ENCODE data around the gene VIPR1. TPM values are rescaled to one million over a fixed set of nuclear protein-coding genes. Genes with fewer than 3 reads are reported as not detected.

The VIPR1 gene
- total and polyA plus RNA-seq, 4 donors, result 2.3 to 41.8 (median 14.6) TPM

GRCh38 chr3:42520906-42521305 is 18.5 kb downstream of the VIPR1 start (continued):
- TF ChIP-seq ZBTB33 (IDR thresholded peaks at IDR 0.05), result no peak
- no peak for TF ChIP-seq HNF4A (conservative IDR thresholded peaks at IDR 0.05)
- TF ChIP-seq NR2F2 (IDR thresholded peaks at IDR 0.05), result no peak
- TF ChIP-seq FOXA1 (IDR thresholded peaks at IDR 0.05), result no peak
- TF ChIP-seq, protein P1, sequence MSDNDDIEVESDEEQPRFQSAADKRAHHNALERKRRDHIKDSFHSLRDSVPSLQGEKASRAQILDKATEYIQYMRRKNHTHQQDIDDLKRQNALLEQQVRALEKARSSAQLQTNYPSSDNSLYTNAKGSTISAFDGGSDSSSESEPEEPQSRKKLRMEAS (IDR thresholded peaks at IDR 0.05), result no peak
- TF ChIP-seq JUND (IDR thresholded peaks at IDR 0.05), result no peak

- Histone ChIP-seq H3K9ac (ENCODE audit: low read depth in 1 of 2, low read length in 2 of 2) (no peak overlapping the region), H3K4me3 (ENCODE audit: low read depth in 1 of 3, low read length in 3 of 3) (no peak overlapping the region), H3K36me3 (ENCODE audit: control insufficient read depth in 4 of 4, insufficient read depth in 3 of 4, low read depth in 1 of 4, low read length in 3 of 4) (no peaks in the 10 kb centered on the region), H3K9me3 (ENCODE audit: control insufficient read depth in 4 of 4, low read length in 3 of 4) (no peaks in the 10 kb centered on the region), H3K27ac (ENCODE audit: low read depth in 1 of 2, low read length in 2 of 2) (no peak overlapping the region), H3K27me3 (ENCODE audit: control insufficient read depth in 4 of 4, insufficient read depth in 4 of 4, low read length in 3 of 4) (no peaks in the 10 kb centered on the region), H3K4me1 (ENCODE audit: control insufficient read depth in 4 of 4, insufficient read depth in 4 of 4, low read length in 3 of 4) (peaks cover 0 to 5% (median 0%) of the 10 kb centered on the region in 4 donors)
- 90% methylated on average over 3 of the region's 3 CpGs for WGBS
- no peak for DNase-seq (ENCODE audit: low spot score)
- TF ChIP-seq, protein P2, sequence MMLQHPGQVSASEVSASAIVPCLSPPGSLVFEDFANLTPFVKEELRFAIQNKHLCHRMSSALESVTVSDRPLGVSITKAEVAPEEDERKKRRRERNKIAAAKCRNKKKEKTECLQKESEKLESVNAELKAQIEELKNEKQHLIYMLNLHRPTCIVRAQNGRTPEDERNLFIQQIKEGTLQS (IDR thresholded peaks at IDR 0.05), result no peak
- TF ChIP-seq RXRA (IDR thresholded peaks at IDR 0.05), result no peak
- TF ChIP-seq CTCF (IDR thresholded peaks at IDR 0.05; ENCODE audit: low read depth, low read length, missing input control), result no peak
These were observed 22.3 kb downstream of the VIPR1 start for GRCh38 chr3:42524751-42525150.

GRCh38 chr3:42525212-42525611 is 22.8 kb downstream of the VIPR1 start:
- H3K9ac ChIP-seq (ENCODE audit: low read depth in 1 of 2, low read length in 2 of 2), result no peak overlapping the region
- TF ChIP-seq, protein P1 (IDR thresholded peaks at IDR 0.05), result no peak
- TF ChIP-seq SP1 (IDR thresholded peaks at IDR 0.05) (no peak), RXRA (IDR thresholded peaks at IDR 0.05) (no peak), GABPA (IDR thresholded peaks at IDR 0.05 in 1 of 2, conservative IDR thresholded peaks at IDR 0.05 in 1 of 2) (no peak), NR2F2 (IDR thresholded peaks at IDR 0.05) (no peak), HNF4G (IDR thresholded peaks at IDR 0.05) (no peak), JUND (IDR thresholded peaks at IDR 0.05) (no peak), ZBTB33 (IDR thresholded peaks at IDR 0.05) (no peak), YY1 (IDR thresholded peaks at IDR 0.05) (no peak)
- TF ChIP-seq, protein P3, sequence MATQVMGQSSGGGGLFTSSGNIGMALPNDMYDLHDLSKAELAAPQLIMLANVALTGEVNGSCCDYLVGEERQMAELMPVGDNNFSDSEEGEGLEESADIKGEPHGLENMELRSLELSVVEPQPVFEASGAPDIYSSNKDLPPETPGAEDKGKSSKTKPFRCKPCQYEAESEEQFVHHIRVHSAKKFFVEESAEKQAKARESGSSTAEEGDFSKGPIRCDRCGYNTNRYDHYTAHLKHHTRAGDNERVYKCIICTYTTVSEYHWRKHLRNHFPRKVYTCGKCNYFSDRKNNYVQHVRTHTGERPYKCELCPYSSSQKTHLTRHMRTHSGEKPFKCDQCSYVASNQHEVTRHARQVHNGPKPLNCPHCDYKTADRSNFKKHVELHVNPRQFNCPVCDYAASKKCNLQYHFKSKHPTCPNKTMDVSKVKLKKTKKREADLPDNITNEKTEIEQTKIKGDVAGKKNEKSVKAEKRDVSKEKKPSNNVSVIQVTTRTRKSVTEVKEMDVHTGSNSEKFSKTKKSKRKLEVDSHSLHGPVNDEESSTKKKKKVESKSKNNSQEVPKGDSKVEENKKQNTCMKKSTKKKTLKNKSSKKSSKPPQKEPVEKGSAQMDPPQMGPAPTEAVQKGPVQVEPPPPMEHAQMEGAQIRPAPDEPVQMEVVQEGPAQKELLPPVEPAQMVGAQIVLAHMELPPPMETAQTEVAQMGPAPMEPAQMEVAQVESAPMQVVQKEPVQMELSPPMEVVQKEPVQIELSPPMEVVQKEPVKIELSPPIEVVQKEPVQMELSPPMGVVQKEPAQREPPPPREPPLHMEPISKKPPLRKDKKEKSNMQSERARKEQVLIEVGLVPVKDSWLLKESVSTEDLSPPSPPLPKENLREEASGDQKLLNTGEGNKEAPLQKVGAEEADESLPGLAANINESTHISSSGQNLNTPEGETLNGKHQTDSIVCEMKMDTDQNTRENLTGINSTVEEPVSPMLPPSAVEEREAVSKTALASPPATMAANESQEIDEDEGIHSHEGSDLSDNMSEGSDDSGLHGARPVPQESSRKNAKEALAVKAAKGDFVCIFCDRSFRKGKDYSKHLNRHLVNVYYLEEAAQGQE (IDR thresholded peaks at IDR 0.05), result no peak
- TF ChIP-seq, protein P2 (IDR thresholded peaks at IDR 0.05), result no peak
- WGBS, result 92% methylated on average over 4 of the region's 4 CpGs
- H3K36me3 ChIP-seq (ENCODE audit: control insufficient read depth in 4 of 4, insufficient read depth in 3 of 4, low read depth in 1 of 4, low read length in 3 of 4), result no peaks in the 10 kb centered on the region
- H3K4me1 ChIP-seq (ENCODE audit: control insufficient read depth in 4 of 4, insufficient read depth in 4 of 4, low read length in 3 of 4), result peaks cover 0 to 5% (median 0%) of the 10 kb centered on the region in 4 donors
- no peak for DNase-seq (ENCODE audit: low spot score)
- H3K9me3 ChIP-seq (ENCODE audit: control insufficient read depth in 4 of 4, low read length in 3 of 4), result no peaks in the 10 kb centered on the region
- no peak overlapping the region for H3K27ac ChIP-seq (ENCODE audit: low read depth in 1 of 2, low read length in 2 of 2)
- H3K27me3 ChIP-seq (ENCODE audit: control insufficient read depth in 4 of 4, insufficient read depth in 4 of 4, low read length in 3 of 4), result no peaks in the 10 kb centered on the region
- no peak overlapping the region for H3K4me3 ChIP-seq (ENCODE audit: low read depth in 1 of 3, low read length in 3 of 3)
